Measurements from ENCODE around the gene IRAK1BP1. TPM values are rescaled to one million over a fixed set of nuclear protein-coding genes. Genes with fewer than 3 reads are reported as not detected.

The IRAK1BP1 gene
- total RNA-seq, 1 experiment from 2014 or later = 2.2 TPM

- intact Hi-C loops (cut with micrococcal nuclease; ENCODE audit: unreplicated experiment) = no loop called here
- Histone ChIP-seq H3K36me3 (ENCODE audit: control insufficient read depth, insufficient read depth, low read length) (no peaks in the 10 kb centered on the region), H3K27me3 (ENCODE audit: control insufficient read depth, insufficient read depth, low read length) (no peaks in the 10 kb centered on the region), H3K27ac (ENCODE audit: low read length) (no peak overlapping the region), H3K9me3 (ENCODE audit: control insufficient read depth, insufficient read depth, low read depth, low read length) (no peaks in the 10 kb centered on the region), H3K4me1 (ENCODE audit: control insufficient read depth, insufficient read depth, low read length) (no peaks in the 10 kb centered on the region), H3K4me3 (ENCODE audit: low read depth in 2 of 2, low read length in 2 of 2) (peak overlapping the region in 1 of 2 experiments; percentile 23; a peak in 1 of 4 replicates)
- DNase-seq (ENCODE audit: low read depth, low spot score) = no peak
- BruUV-seq (replicated peaks) = no TSS peak
- CTCF ChIA-PET = no interaction called here
- no peak for TF ChIP-seq REST (IDR thresholded peaks at IDR 0.05; ENCODE audit: insufficient read depth in 1 of 2, low read depth in 2 of 2, low read length in 1 of 2)
- TF ChIP-seq POLR2AphosphoS5 (IDR thresholded peaks at IDR 0.05; ENCODE audit: low read depth, low read length) = no peak
- no peak for TF ChIP-seq TCF7L2 (IDR thresholded peaks at IDR 0.05; ENCODE audit: low read depth, low read length)
- no peak for TF ChIP-seq CTCF (IDR thresholded peaks at IDR 0.05)
- TF ChIP-seq SIN3A (IDR thresholded peaks at IDR 0.05; ENCODE audit: borderline replicate concordance, insufficient read depth, low read depth, low read length) = no peak
- in situ Hi-C loops (cut with HindIII; ENCODE audit: low pct_unique_long_range_greater_than_20kb, low sequenced_read_pairs) = no loop called here
- POLR2A ChIA-PET = no interaction called here
- ATAC-seq = no peak
These were observed 37.9 kb upstream of the IRAK1BP1 start for GRCh38 chr6:78829407-78829806.

GRCh38 chr6:78830805-78831204 is 36.5 kb upstream of the IRAK1BP1 start:
- H3K27me3 ChIP-seq (ENCODE audit: control insufficient read depth, insufficient read depth, low read length) = no peaks in the 10 kb centered on the region
- no peak overlapping the region for H3K27ac ChIP-seq (ENCODE audit: low read length)
- H3K4me3 ChIP-seq (ENCODE audit: low read depth in 2 of 2, low read length in 2 of 2) = no peak overlapping the region
- no peak for ATAC-seq
- intact Hi-C loops (cut with micrococcal nuclease; ENCODE audit: unreplicated experiment) = no loop called here
- H3K4me1 ChIP-seq (ENCODE audit: control insufficient read depth, insufficient read depth, low read length) = no peaks in the 10 kb centered on the region
- BruUV-seq (replicated peaks) = no TSS peak
- in situ Hi-C loops (cut with HindIII; ENCODE audit: low pct_unique_long_range_greater_than_20kb, low sequenced_read_pairs) = no loop called here
- TF ChIP-seq CTCF (IDR thresholded peaks at IDR 0.05) (no peak), REST (IDR thresholded peaks at IDR 0.05; ENCODE audit: insufficient read depth in 1 of 2, low read depth in 2 of 2, low read length in 1 of 2) (no peak), SIN3A (IDR thresholded peaks at IDR 0.05; ENCODE audit: borderline replicate concordance, insufficient read depth, low read depth, low read length) (no peak), POLR2AphosphoS5 (IDR thresholded peaks at IDR 0.05; ENCODE audit: low read depth, low read length) (no peak), TCF7L2 (IDR thresholded peaks at IDR 0.05; ENCODE audit: low read depth, low read length) (no peak)
- ChIA-PET CTCF (no interaction called here), POLR2A (no interaction called here)
- DNase-seq (ENCODE audit: low read depth, low spot score) = no peak
- no peaks in the 10 kb centered on the region for H3K36me3 ChIP-seq (ENCODE audit: control insufficient read depth, insufficient read depth, low read length)
- no peaks in the 10 kb centered on the region for H3K9me3 ChIP-seq (ENCODE audit: control insufficient read depth, insufficient read depth, low read depth, low read length)
